Testis (tissue), 3 donors: ENCODE measurements around the gene RPTOR. TPM values are rescaled to one million over a fixed set of nuclear protein-coding genes. Genes with fewer than 3 reads are reported as not detected.
A peak's percentile ranks its signal among the peaks of the same experiment; 100 is the strongest.

Experiments
- DNase-seq: peaks from one replicate; pipeline ENCODE4 v3.0.0-alpha.2; 2019
- H3K27ac ChIP-seq, 2 donors: fragments of 200-600 bp; sonication (generic); one replicate each; pipeline ENCODE4 v1.5.1; 2019
- H3K27me3 ChIP-seq: fragments of 200-600 bp; sonication (generic); one replicate; pipeline ENCODE4 v1.5.1; 2019
- H3K36me3 ChIP-seq: fragments of 200-600 bp; sonication (generic); one replicate; pipeline ENCODE4 v1.5.1; 2017; ENCODE audit warnings: low read depth; ENCODE audit errors: missing control alignments
- H3K4me1 ChIP-seq: fragments of 200-600 bp; sonication (generic); one replicate; pipeline ENCODE4 v1.5.1; 2019
- H3K4me3 ChIP-seq, 2 donors: fragments of 200-600 bp; sonication (generic); one replicate each; pipeline ENCODE4 v1.5.1; 2017 to 2019
- H3K9me3 ChIP-seq: fragments of 200-600 bp; sonication (generic); one replicate; pipeline ENCODE4 v1.5.1; 2017
- POLR2A ChIP-seq: fragments of 450-650 bp; IDR thresholded peaks from one replicate; pipeline ENCODE4 v1.6.1; 2017; ENCODE audit warnings: antibody characterized with exemption, mild to moderate bottlenecking, moderate library complexity
- WGBS, 2 donors: methylation state at CpG; one replicate each; pipeline ENCODE4 v1.1.5; 2018; 5-methylcytosine and 5-hydroxymethylcytosine counted together
- intact Hi-C: fragments of 100-400 bp; cut with DNase I; formaldehyde crosslinking; loops from one replicate; pipeline ENCODE4 v1.15.1; 2023; ENCODE audit warnings: low total_unique reads
- polyA plus RNA-seq: library from polyadenylated mRNA; stranded (reverse); fragments of 350-450 nt; fragmentation: Illumina TruSeq; extraction: RNeasy Lipid Tissue Mini Kit (QIAGEN cat#74804); gene quantifications from one replicate; pipeline ENCODE4 v1.2.3, GENCODE V29; 2014; ENCODE audit warnings: low read depth, low replicate concordance; ENCODE audit not compliant: insufficient read depth
- total RNA-seq, 2 donors: library from RNA; depleted of rRNA; stranded (reverse); fragments of >200 nt; gene quantifications; one replicate each; pipeline ENCODE4 v1.2.3, GENCODE V29; 2016
- TF ChIP-seq, protein P1 (sequence below), 3 experiments: fragments of 450-650 bp in 2 of 3; fragments of 200-600 bp in 1 of 3; sonication (generic) in 1 of 3; IDR thresholded peaks; one replicate each; pipeline ENCODE4 v1.5.1; 2016 to 2019; ENCODE audit warnings: antibody characterized with exemption in 3 of 3, mild to moderate bottlenecking in 2 of 3, moderate library complexity in 1 of 3

The RPTOR gene
- total and polyA plus RNA-seq, 3 donors from 2014 or later = 21.8 to 68.3 (median 56.6) TPM

DNA sequence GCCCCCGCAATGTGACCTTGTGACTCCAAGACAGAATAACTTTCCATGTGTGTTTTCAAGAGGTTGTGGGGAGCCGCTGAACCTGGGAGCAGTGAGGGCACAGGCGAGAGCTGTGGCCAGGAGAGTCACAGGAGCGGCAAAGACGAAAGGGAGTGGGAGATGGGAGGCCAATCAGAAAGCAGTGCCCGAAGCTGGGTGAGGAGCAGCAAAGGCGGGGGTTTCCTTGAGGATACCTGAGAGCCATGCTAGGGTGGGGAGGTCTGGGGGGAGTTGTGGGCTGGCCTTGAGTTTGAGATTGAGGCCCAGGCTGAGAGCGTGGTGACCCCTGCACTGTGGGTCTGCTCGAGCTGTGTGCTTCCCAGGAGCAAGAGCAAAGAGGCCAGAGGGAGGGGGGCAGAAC, 45.1 kb upstream of the RPTOR start:
- no peak for DNase-seq
- Histone ChIP-seq H3K36me3 (no peaks in the 10 kb centered on the region), H3K27ac (no peak overlapping the region), H3K9me3 (no peaks in the 10 kb centered on the region), H3K4me3 (no peak overlapping the region), H3K4me1 (peaks cover 36% of the 10 kb centered on the region), H3K27me3 (no peaks in the 10 kb centered on the region)
- TF ChIP-seq POLR2A = no peak
- TF ChIP-seq, protein P1, sequence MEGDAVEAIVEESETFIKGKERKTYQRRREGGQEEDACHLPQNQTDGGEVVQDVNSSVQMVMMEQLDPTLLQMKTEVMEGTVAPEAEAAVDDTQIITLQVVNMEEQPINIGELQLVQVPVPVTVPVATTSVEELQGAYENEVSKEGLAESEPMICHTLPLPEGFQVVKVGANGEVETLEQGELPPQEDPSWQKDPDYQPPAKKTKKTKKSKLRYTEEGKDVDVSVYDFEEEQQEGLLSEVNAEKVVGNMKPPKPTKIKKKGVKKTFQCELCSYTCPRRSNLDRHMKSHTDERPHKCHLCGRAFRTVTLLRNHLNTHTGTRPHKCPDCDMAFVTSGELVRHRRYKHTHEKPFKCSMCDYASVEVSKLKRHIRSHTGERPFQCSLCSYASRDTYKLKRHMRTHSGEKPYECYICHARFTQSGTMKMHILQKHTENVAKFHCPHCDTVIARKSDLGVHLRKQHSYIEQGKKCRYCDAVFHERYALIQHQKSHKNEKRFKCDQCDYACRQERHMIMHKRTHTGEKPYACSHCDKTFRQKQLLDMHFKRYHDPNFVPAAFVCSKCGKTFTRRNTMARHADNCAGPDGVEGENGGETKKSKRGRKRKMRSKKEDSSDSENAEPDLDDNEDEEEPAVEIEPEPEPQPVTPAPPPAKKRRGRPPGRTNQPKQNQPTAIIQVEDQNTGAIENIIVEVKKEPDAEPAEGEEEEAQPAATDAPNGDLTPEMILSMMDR (IDR thresholded peaks at IDR 0.05) = no peak
- WGBS, 2 donors = 79 to 81% methylated on average over 9 of the region's 9 CpGs
- intact Hi-C loops = no loop called here

DNA sequence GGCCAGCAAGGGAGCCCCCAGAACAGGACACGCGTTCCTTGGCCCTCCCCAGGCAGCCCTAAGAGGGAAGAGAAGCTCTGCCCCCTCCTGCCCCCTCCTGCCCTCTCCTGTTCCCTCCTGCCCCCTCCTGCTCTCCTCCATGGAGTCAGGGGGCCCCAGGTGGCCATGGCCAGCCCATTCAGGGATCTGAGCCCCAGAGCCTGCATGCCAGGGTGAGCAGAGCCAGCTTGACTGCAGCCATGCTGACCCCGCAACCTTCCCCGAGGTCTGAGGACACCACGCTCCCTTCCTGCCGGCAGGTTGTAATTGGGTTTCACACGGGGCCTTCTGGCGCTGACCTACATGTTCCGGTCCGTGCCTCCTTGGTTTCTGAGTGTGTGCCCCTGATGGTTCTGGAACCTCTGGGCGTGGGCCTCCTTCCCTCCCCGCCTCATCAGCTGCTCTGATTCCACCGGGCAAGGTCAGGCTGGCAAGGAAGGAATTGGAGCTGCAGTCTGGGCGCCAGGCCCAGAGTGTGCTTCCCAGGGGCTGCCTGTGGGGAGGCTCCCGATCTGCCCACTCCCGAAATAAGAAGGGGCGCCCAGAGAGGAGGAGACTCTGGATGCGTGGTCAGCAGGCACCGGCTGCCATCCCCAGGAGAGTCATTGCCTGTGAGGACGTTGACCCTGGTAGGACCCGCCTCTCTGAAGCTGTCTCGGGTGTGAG, 44.5 kb upstream of the RPTOR start:
- no peak overlapping the region for H3K27ac ChIP-seq
- TF ChIP-seq POLR2A = no peak
- TF ChIP-seq, protein P1 (IDR thresholded peaks at IDR 0.05) = no peak
- no peaks in the 10 kb centered on the region for H3K27me3 ChIP-seq
- intact Hi-C loops = no loop called here
- no peak overlapping the region for H3K4me3 ChIP-seq
- DNase-seq = peak; percentile 51
- H3K36me3 ChIP-seq = no peaks in the 10 kb centered on the region
- peaks cover 36% of the 10 kb centered on the region for H3K4me1 ChIP-seq
- WGBS, 2 donors = 62 to 66% methylated on average over 9 to 22 of the region's 22 CpGs
- no peaks in the 10 kb centered on the region for H3K9me3 ChIP-seq

DNA sequence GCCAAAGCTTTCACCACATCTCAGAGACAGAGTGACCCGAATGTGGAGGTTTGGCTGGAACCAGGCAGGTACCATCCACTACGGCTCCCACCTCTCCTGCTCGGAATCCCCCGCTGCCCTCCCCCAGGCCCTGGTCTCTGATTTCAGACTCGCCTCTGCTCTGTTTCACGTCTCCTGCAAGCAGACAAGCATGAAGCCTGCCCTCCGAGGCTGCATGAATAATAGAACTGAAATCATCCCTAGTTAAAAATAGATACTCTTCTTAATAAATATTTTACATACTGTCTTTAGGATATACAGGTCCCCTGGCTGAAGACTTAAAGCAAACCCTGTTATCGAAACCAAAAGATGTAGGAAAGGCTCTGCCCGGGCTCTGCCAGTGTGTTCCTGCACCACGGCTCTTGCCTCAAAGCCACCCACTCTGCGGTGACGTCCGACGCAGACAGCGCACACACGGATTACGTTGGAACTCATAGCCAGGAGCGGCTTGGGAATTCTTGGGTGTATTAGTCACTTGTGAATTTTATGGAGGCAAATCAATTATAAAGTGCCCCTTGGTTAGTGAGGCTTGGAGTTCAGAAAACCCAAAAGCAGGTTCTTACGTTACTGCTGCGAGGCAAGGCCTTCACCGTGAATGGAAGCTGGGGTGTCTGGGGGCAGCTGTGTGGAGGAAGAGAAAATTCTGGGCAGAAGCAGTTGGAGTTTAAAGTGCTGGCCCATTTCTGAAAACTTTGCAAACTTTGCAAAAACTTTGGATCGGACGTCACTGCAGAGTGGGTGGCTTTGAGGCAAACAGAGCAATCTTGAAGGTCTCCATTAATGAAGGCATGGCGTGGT, 42.7 kb upstream of the RPTOR start:
- TF ChIP-seq, protein P1 (IDR thresholded peaks at IDR 0.05) = no peak
- no peak for TF ChIP-seq POLR2A
- WGBS, 2 donors = 81 to 86% methylated on average over 24 of the region's 24 CpGs
- no peak for DNase-seq
- no peak overlapping the region for H3K27ac ChIP-seq
- H3K27me3 ChIP-seq = no peaks in the 10 kb centered on the region
- H3K4me1 ChIP-seq = peaks cover 36% of the 10 kb centered on the region
- H3K36me3 ChIP-seq = no peaks in the 10 kb centered on the region
- intact Hi-C loops = no loop called here
- no peak overlapping the region for H3K4me3 ChIP-seq
- H3K9me3 ChIP-seq = no peaks in the 10 kb centered on the region

DNA sequence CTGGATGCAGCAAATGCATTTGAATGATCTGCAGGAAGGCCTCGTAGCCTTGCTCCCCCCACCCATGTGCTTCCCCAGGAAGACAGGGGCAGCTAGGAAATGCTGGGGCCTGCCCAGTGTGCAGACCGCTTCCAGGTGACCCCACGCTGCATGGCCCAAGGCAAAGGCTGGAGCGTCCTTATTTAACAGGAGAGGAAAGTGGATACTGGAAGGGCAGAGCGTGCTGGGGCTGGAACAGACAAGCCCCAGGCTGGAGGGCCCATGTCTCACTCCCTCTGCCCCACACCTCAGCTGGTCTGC, 42.1 kb upstream of the RPTOR start:
- TF ChIP-seq POLR2A = no peak
- TF ChIP-seq, protein P1 (IDR thresholded peaks at IDR 0.05) = no peak
- Histone ChIP-seq H3K9me3 (no peaks in the 10 kb centered on the region), H3K4me1 (peaks cover 36% of the 10 kb centered on the region), H3K4me3 (no peak overlapping the region), H3K27ac (no peak overlapping the region), H3K27me3 (no peaks in the 10 kb centered on the region), H3K36me3 (no peaks in the 10 kb centered on the region)
- intact Hi-C loops = no loop called here
- WGBS, 2 donors = 92 to 95% methylated on average over 5 of the region's 5 CpGs
- no peak for DNase-seq
